ENCODE measurements around the gene NID2. TPM values are rescaled to one million over a fixed set of nuclear protein-coding genes. Genes with fewer than 3 reads are reported as not detected.
A peak's percentile ranks its signal among the peaks of the same experiment; 100 is the strongest.

NID2 gene
- total and polyA plus RNA-seq, 7 experiments from 2014 or later, result 0.35 to 0.94 (median 0.42) TPM; not detected in 4

DNA sequence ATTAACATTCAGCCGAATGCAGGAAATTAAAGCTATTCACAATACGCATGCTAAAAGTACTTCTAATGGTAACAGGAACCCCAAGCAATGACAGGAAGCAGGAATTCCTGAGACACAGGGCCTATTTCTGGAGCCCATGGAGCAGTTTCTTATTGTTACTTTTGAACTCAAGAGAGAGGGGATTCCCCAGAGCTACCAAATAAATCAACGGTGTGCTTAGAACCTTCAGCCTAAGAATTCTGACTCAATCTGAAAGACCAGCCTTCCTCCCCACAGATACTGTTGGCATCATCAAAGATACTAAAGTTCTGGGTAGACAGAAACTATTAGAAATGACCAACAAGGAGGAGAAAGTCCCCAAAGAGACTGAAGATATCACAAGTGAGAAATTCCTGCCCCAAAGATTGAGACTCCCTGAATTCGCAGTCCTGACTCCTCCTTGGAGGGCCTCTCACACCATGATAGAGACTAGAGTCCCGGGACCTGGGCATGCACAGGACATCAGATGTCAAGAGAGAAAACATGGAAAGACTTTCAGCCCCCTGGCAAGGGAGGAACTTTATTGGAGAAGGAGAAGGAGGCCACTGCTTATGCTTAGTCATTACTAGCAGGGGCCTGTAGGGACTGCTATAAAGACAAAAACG is 46.8 kb downstream of the NID2 start:
- H3K4me3 ChIP-seq (ENCODE audit: low read length), result no peak overlapping the region
- peak overlapping the region in 3 of 9 donors; percentile 30 to 70 (median 59) for H3K27ac Mint-ChIP-seq
- H3K27me3 Mint-ChIP-seq, result peaks cover 0 to 9% (median 3%) of the 10 kb centered on the region in 5 donors
- peak overlapping the region in 2 of 10 donors; percentile 4 to 44 for H3K4me3 Mint-ChIP-seq
- H3K4me1 ChIP-seq (ENCODE audit: control insufficient read depth in 2 of 2, insufficient read depth in 2 of 2, low read length in 2 of 2), result peaks cover 4 to 14% of the 10 kb centered on the region in 2 donors
- DNase-seq (no peak), ATAC-seq (no peak)
- peaks cover 2 to 41% (median 33%) of the 10 kb centered on the region in 7 donors for H3K4me1 Mint-ChIP-seq
- H3K9me3 ChIP-seq (ENCODE audit: control insufficient read depth in 2 of 3, low read length in 3 of 3), result no peaks in the 10 kb centered on the region
- H3K36me3 Mint-ChIP-seq, result peaks cover 0 to 13% (median 0%) of the 10 kb centered on the region in 5 donors
- ChIA-PET CTCF (interaction anchor here (0.5 to 1.3 kb wide), 2 partner anchors 24 to 302 kb away, joined by 3 to 4 read pairs; no protein-coding TSS in a partner anchor), POLR2A (interaction anchor here (1.2 kb wide), 1 partner anchor 20 kb away, joined by 3 read pairs; no protein-coding TSS in a partner anchor)
- no peaks in the 10 kb centered on the region for H3K36me3 ChIP-seq (ENCODE audit: control insufficient read depth in 2 of 3, insufficient read depth in 3 of 3, low read length in 3 of 3)
- H3K27ac ChIP-seq (ENCODE audit: low read depth, low read length), result no peak overlapping the region
- intact Hi-C loops (cut with micrococcal nuclease), result no loop called here
- no peaks in the 10 kb centered on the region for H3K27me3 ChIP-seq (ENCODE audit: control insufficient read depth in 2 of 2, insufficient read depth in 2 of 2, low read length in 2 of 2)
- H3K9me3 Mint-ChIP-seq, result peaks cover 0 to 18% (median 0%) of the 10 kb centered on the region in 11 donors

DNA sequence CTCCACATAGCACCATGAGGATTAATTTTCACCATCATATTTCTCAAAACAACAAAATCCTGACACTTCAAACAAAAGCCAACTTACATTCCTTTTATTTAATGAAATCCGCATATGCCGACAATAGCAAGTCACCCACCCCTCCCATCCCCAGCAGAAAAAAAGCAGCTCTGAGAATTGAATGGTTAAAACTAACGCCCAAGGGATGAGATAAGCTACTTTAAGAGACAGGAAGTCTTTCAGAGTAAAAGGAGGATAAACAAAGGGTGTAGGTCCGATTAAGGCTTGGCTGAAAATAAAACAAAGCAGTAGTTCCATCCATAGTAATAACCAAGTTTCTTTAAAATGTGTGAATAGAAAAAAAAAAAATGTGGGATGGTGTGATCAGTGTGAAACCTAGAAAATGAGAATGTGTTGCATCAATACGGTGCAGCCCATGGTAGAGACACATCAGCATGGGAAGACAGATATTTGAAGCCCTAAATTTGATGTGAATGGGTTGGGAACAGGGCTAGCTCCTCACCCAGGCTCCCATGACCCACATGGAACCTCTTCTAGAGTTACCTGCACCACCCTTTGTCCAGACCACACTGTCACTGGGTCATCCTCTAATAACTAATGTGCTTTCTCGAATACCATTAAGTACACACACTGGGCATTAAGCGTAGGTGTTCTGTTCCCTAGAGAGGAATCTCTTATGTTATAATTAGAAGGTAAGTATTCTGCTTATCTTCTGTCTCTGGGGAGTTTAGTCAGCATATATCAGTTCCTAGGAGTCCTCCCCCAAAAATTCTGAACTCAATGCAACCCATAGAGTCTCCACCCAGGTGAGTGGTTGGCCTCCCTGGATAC is 47.8 kb downstream of the NID2 start:
- H3K4me3 Mint-ChIP-seq, result peak overlapping the region in 7 of 10 donors; percentile 41 to 63 (median 46)
- intact Hi-C loops (cut with micrococcal nuclease), result no loop called here
- Histone ChIP-seq H3K36me3 (ENCODE audit: control insufficient read depth in 2 of 3, insufficient read depth in 3 of 3, low read length in 3 of 3) (no peaks in the 10 kb centered on the region), H3K4me3 (ENCODE audit: low read length) (no peak overlapping the region), H3K9me3 (ENCODE audit: control insufficient read depth in 2 of 3, low read length in 3 of 3) (no peaks in the 10 kb centered on the region), H3K4me1 (ENCODE audit: control insufficient read depth in 2 of 2, insufficient read depth in 2 of 2, low read length in 2 of 2) (peaks cover 4 to 14% of the 10 kb centered on the region in 2 donors), H3K27ac (ENCODE audit: low read depth, low read length) (no peak overlapping the region), H3K27me3 (ENCODE audit: control insufficient read depth in 2 of 2, insufficient read depth in 2 of 2, low read length in 2 of 2) (no peaks in the 10 kb centered on the region)
- ChIA-PET CTCF (no interaction called here), POLR2A (interaction anchor here (0.5 to 1.2 kb wide), 2 partner anchors 19 to 721 kb away, joined by 3 read pairs; no protein-coding TSS in a partner anchor)
- peaks cover 0 to 13% (median 0%) of the 10 kb centered on the region in 5 donors for H3K36me3 Mint-ChIP-seq
- ATAC-seq (no peak), DNase-seq (no peak)
- H3K27me3 Mint-ChIP-seq, result peaks cover 5 to 17% (median 8%) of the 10 kb centered on the region in 5 donors
- H3K4me1 Mint-ChIP-seq, result peaks cover 2 to 41% (median 33%) of the 10 kb centered on the region in 7 donors
- H3K9me3 Mint-ChIP-seq, result peaks cover 0 to 18% (median 0%) of the 10 kb centered on the region in 11 donors
- peak overlapping the region in 5 of 9 donors; percentile 1 to 81 (median 50) for H3K27ac Mint-ChIP-seq

GRCh38 chr14:52020161-52020714 is 48.6 kb downstream of the NID2 start:
- H3K9me3 Mint-ChIP-seq, result peaks cover 0 to 18% (median 0%) of the 10 kb centered on the region in 11 donors
- peaks cover 4 to 14% of the 10 kb centered on the region in 2 donors for H3K4me1 ChIP-seq (ENCODE audit: control insufficient read depth in 2 of 2, insufficient read depth in 2 of 2, low read length in 2 of 2)
- no peak for ATAC-seq
- intact Hi-C loops (cut with micrococcal nuclease), result no loop called here
- no peaks in the 10 kb centered on the region for H3K9me3 ChIP-seq (ENCODE audit: control insufficient read depth in 2 of 3, low read length in 3 of 3)
- no peak overlapping the region for H3K27ac ChIP-seq (ENCODE audit: low read depth, low read length)
- peak overlapping the region in 8 of 10 donors; percentile 1 to 54 (median 40) for H3K4me3 Mint-ChIP-seq
- no peak for DNase-seq
- CTCF ChIA-PET, result interaction anchor here (0.7 kb wide), 1 partner anchor 113 kb away, joined by 3 read pairs; no protein-coding TSS in a partner anchor
- peaks cover 5 to 17% (median 8%) of the 10 kb centered on the region in 5 donors for H3K27me3 Mint-ChIP-seq
- peaks cover 2 to 41% (median 33%) of the 10 kb centered on the region in 7 donors for H3K4me1 Mint-ChIP-seq
- peak overlapping the region in 7 of 9 donors; percentile 32 to 81 (median 49) for H3K27ac Mint-ChIP-seq
- H3K4me3 ChIP-seq (ENCODE audit: low read length), result no peak overlapping the region
- POLR2A ChIA-PET, result interaction anchor here (0.5 kb wide), 1 partner anchor 722 kb away, joined by 3 read pairs; no protein-coding TSS in a partner anchor
- H3K27me3 ChIP-seq (ENCODE audit: control insufficient read depth in 2 of 2, insufficient read depth in 2 of 2, low read length in 2 of 2), result no peaks in the 10 kb centered on the region
- peaks cover 0 to 13% (median 0%) of the 10 kb centered on the region in 5 donors for H3K36me3 Mint-ChIP-seq
- no peaks in the 10 kb centered on the region for H3K36me3 ChIP-seq (ENCODE audit: control insufficient read depth in 2 of 3, insufficient read depth in 3 of 3, low read length in 3 of 3)

GRCh38 chr14:52018970-52019369 is 49.9 kb downstream of the NID2 start:
- ChIA-PET POLR2A (interaction anchor here (0.7 kb wide), 1 partner anchor 1185 kb away, joined by 3 read pairs; no protein-coding TSS in a partner anchor), CTCF (no interaction called here)
- Mint-ChIP-seq H3K27me3 (peaks cover 5 to 17% (median 8%) of the 10 kb centered on the region in 5 donors), H3K36me3 (peaks cover 0 to 9% (median 0%) of the 10 kb centered on the region in 5 donors), H3K4me3 (no peak overlapping the region), H3K27ac (peak overlapping the region in 2 of 9 donors; percentile 11 to 41), H3K9me3 (peaks cover 0 to 11% (median 0%) of the 10 kb centered on the region in 11 donors), H3K4me1 (peaks cover 2 to 36% (median 33%) of the 10 kb centered on the region in 7 donors)
- ATAC-seq, result no peak
- intact Hi-C loops (cut with micrococcal nuclease), result no loop called here
- Histone ChIP-seq H3K36me3 (ENCODE audit: control insufficient read depth in 2 of 3, insufficient read depth in 3 of 3, low read length in 3 of 3) (no peaks in the 10 kb centered on the region), H3K4me3 (ENCODE audit: low read length) (no peak overlapping the region), H3K9me3 (ENCODE audit: control insufficient read depth in 2 of 3, low read length in 3 of 3) (no peaks in the 10 kb centered on the region), H3K27me3 (ENCODE audit: control insufficient read depth in 2 of 2, insufficient read depth in 2 of 2, low read length in 2 of 2) (no peaks in the 10 kb centered on the region), H3K27ac (ENCODE audit: low read depth, low read length) (no peak overlapping the region), H3K4me1 (ENCODE audit: control insufficient read depth in 2 of 2, insufficient read depth in 2 of 2, low read length in 2 of 2) (peaks cover 4 to 14% of the 10 kb centered on the region in 2 donors)
- DNase-seq, result no peak

DNA sequence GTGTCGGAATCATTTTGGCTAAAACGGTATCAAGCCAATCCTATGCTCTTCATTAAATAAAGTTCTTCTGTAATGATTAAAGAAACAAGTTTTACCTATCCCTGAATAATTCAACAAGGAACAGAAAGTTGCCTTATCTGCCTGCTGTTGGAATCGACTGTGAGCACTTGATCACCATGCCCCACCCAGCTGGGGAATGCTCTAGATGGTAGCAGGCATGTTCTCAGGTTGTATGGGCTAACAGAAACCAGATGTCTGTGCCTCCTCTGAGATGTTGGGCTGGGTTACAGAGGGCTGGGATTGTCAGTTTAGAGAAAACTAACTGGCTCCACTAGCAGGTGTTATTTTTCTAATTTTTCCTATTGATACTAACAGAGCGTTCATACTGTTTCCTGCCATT is 50.6 kb downstream of the NID2 start:
- Histone ChIP-seq H3K4me3 (ENCODE audit: low read length) (no peak overlapping the region), H3K36me3 (ENCODE audit: control insufficient read depth in 2 of 3, insufficient read depth in 3 of 3, low read length in 3 of 3) (no peaks in the 10 kb centered on the region), H3K27me3 (ENCODE audit: control insufficient read depth in 2 of 2, insufficient read depth in 2 of 2, low read length in 2 of 2) (no peaks in the 10 kb centered on the region), H3K4me1 (ENCODE audit: control insufficient read depth in 2 of 2, insufficient read depth in 2 of 2, low read length in 2 of 2) (peaks cover 4 to 14% of the 10 kb centered on the region in 2 donors), H3K27ac (ENCODE audit: low read depth, low read length) (no peak overlapping the region), H3K9me3 (ENCODE audit: control insufficient read depth in 2 of 3, low read length in 3 of 3) (no peaks in the 10 kb centered on the region)
- Mint-ChIP-seq H3K4me3 (no peak overlapping the region), H3K9me3 (peaks cover 0 to 9% (median 0%) of the 10 kb centered on the region in 11 donors), H3K4me1 (peaks cover 2 to 36% (median 33%) of the 10 kb centered on the region in 7 donors), H3K27ac (no peak overlapping the region), H3K36me3 (peaks cover 0 to 9% (median 0%) of the 10 kb centered on the region in 5 donors), H3K27me3 (peaks cover 5 to 17% (median 8%) of the 10 kb centered on the region in 5 donors)
- POLR2A ChIA-PET, result no interaction called here
- CTCF ChIA-PET, result no interaction called here
- ATAC-seq, result no peak
- no peak for DNase-seq
- intact Hi-C loops (cut with micrococcal nuclease), result no loop called here

DNA sequence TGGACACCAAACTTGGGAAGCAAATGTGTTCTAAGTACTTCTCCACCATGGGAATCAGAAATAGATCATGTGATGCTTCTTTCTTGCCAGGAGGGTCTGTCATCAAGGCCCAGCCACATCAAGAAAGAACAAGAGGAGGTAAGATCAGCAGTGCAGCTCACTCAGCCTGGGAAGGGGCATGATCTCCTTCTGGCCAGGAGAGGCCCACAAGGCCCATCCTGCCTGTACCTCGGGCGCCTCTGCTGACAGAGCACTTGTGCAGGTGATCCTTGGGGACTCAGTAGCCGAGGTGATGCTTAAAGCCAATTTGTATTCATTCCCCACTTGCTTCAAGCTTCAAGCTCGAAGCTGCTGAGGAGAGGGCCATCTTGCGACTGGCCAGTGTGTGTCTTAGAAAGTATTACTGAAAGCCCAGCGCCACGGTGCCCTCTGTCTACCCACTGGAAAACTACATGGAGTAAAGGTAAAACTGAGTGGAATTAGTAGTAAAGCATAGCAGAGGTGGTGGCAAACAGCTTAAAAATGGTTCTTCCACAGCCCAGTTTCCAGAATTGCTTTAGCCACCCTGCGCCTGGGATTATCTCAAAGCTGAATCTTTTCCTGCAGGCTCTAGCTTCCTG is 53.3 kb downstream of the NID2 start:
- ChIA-PET CTCF (no interaction called here), POLR2A (no interaction called here)
- Histone ChIP-seq H3K27me3 (ENCODE audit: control insufficient read depth in 2 of 2, insufficient read depth in 2 of 2, low read length in 2 of 2) (no peaks in the 10 kb centered on the region), H3K27ac (ENCODE audit: low read depth, low read length) (no peak overlapping the region), H3K4me3 (ENCODE audit: low read length) (no peak overlapping the region), H3K4me1 (ENCODE audit: control insufficient read depth in 2 of 2, insufficient read depth in 2 of 2, low read length in 2 of 2) (peaks cover 0 to 4% of the 10 kb centered on the region in 2 donors), H3K36me3 (ENCODE audit: control insufficient read depth in 2 of 3, insufficient read depth in 3 of 3, low read length in 3 of 3) (peaks cover 0 to 12% (median 0%) of the 10 kb centered on the region in 3 experiments), H3K9me3 (ENCODE audit: control insufficient read depth in 2 of 3, low read length in 3 of 3) (no peaks in the 10 kb centered on the region)
- Mint-ChIP-seq H3K9me3 (no peaks in the 10 kb centered on the region), H3K4me3 (no peak overlapping the region), H3K4me1 (peaks cover 0 to 15% (median 10%) of the 10 kb centered on the region in 7 donors), H3K27me3 (peaks cover 5 to 17% (median 8%) of the 10 kb centered on the region in 5 donors), H3K36me3 (peaks cover 4 to 14% (median 11%) of the 10 kb centered on the region in 5 donors), H3K27ac (no peak overlapping the region)
- intact Hi-C loops (cut with micrococcal nuclease), result no loop called here
- ATAC-seq, result no peak
- no peak for DNase-seq
